CD4-positive, alpha-beta T cell treated with Interleukin-1 beta for 1 hour (primary cell): Measurements from ENCODE around the gene ANKRD31.

Experiments
- DNase-seq, 2 donors: peaks; one replicate each; pipeline ENCODE4 v3.0.0-alpha.2; 2020 to 2022

The ANKRD31 gene

GRCh38 chr5:75028090-75028489 lies 208.6 kb downstream of the ANKRD31 start:
- DNase-seq = no peak

GRCh38 chr5:75023368-75024159 lies 213.1 kb downstream of the ANKRD31 start:
- DNase-seq = peak in 1 of 2 donors; percentile 39

GRCh38 chr5:75021800-75022199 lies 214.9 kb downstream of the ANKRD31 start:
- DNase-seq = no peak

- DNase-seq = no peak
Observed at GRCh38 chr5:75021219-75021618, 215.5 kb downstream of the ANKRD31 start.

- DNase-seq = no peak
Observed at GRCh38 chr5:75020016-75020656, 216.5 kb downstream of the ANKRD31 start.

- no peak for DNase-seq
Observed at GRCh38 chr5:75018805-75019587, 217.7 kb downstream of the ANKRD31 start.
